Esophagus muscularis mucosa (tissue), 3 donors: ENCODE data around the gene ARHGAP15.

Experiments
- POLR2A ChIP-seq: fragments of 450-650 bp; IDR thresholded peaks from one replicate; pipeline ENCODE4 v1.6.1; 2017; ENCODE audit warnings: antibody characterized with exemption, moderate library complexity, mild to moderate bottlenecking, low read depth
- TF ChIP-seq, protein P1 (sequence below), 3 experiments: fragments of 200-600 bp in 2 of 3; fragments of 450-650 bp in 1 of 3; sonication (generic) in 2 of 3; IDR thresholded peaks; one replicate each; pipeline ENCODE4 v1.5.1; 2017 to 2019; ENCODE audit warnings: antibody characterized with exemption in 3 of 3, mild to moderate bottlenecking in 2 of 3, moderate library complexity in 1 of 3

DNA sequence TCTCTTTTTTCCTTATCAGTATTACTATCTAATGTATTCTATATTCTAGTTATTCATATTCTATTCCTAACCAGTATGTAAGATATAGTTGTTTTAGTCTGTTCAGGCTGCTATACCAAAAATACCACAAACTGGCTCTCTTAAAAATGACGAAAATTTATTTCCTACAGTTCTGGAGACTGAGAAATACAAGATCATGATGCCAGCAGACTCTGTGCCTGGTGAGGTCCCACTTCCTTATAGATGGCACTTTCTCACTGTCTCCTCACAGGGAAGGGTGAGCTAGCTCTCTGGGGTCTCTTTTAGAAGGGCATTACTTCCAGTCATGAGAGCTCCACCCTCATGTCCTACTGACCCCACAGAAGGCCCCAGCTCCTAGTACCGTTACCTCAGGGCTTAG, 4.8 kb upstream of the ARHGAP15 start:
- TF ChIP-seq, protein P1, sequence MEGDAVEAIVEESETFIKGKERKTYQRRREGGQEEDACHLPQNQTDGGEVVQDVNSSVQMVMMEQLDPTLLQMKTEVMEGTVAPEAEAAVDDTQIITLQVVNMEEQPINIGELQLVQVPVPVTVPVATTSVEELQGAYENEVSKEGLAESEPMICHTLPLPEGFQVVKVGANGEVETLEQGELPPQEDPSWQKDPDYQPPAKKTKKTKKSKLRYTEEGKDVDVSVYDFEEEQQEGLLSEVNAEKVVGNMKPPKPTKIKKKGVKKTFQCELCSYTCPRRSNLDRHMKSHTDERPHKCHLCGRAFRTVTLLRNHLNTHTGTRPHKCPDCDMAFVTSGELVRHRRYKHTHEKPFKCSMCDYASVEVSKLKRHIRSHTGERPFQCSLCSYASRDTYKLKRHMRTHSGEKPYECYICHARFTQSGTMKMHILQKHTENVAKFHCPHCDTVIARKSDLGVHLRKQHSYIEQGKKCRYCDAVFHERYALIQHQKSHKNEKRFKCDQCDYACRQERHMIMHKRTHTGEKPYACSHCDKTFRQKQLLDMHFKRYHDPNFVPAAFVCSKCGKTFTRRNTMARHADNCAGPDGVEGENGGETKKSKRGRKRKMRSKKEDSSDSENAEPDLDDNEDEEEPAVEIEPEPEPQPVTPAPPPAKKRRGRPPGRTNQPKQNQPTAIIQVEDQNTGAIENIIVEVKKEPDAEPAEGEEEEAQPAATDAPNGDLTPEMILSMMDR (IDR thresholded peaks at IDR 0.05): no peak
- no peak for TF ChIP-seq POLR2A
